Esophagus muscularis mucosa (tissue), 4 donors: ENCODE data around the gene GALM. TPM values are rescaled to one million over a fixed set of nuclear protein-coding genes. Genes with fewer than 3 reads are reported as not detected.
A peak's percentile ranks its signal among the peaks of the same experiment; 100 is the strongest.

Experiments used
- DNase-seq: peaks from one replicate; pipeline ENCODE4 v3.0.0-alpha.2; 2017; ENCODE audit errors: extremely low spot score
- H3K27ac ChIP-seq, 4 donors: fragments of 200-600 bp; sonication (generic); replicated peaks in 1 of 4; 1 replicate in 3 of 4; 2 replicates in 1 of 4; pipeline ENCODE4 v1.5.1; 2016 to 2019; ENCODE audit warnings: mild to moderate bottlenecking in 1 of 4
- H3K27me3 ChIP-seq, 4 donors: fragments of 200-600 bp; sonication (generic); one replicate each; pipeline versions ENCODE4 v1.5.1 to v1.6.0; 2016 to 2019
- H3K36me3 ChIP-seq, 4 donors: fragments of 200-600 bp; sonication (generic); one replicate each; pipeline ENCODE4 v1.5.1; 2016 to 2019
- H3K4me1 ChIP-seq, 4 donors: fragments of 200-600 bp; sonication (generic); one replicate each; pipeline ENCODE4 v1.5.1; 2016 to 2019
- H3K4me3 ChIP-seq, 4 donors: fragments of 200-600 bp; sonication (generic); 1 replicate in 2 of 4; 2 replicates in 2 of 4; pipeline ENCODE4 v1.5.1; 2016 to 2019; ENCODE audit warnings: mild to moderate bottlenecking in 4 of 4, moderate library complexity in 1 of 4
- H3K9me3 ChIP-seq, 4 donors: fragments of 200-600 bp; sonication (generic); 1 replicate in 3 of 4; 2 replicates in 1 of 4; pipeline ENCODE4 v1.5.1; 2016 to 2019
- EP300 ChIP-seq: sonication (generic); formaldehyde crosslinking; IDR thresholded peaks from one replicate; pipeline ENCODE4 v1.6.1; 2017; ENCODE audit warnings: antibody characterized with exemption
- POLR2A ChIP-seq: fragments of 450-650 bp; IDR thresholded peaks from one replicate; pipeline ENCODE4 v1.6.1; 2017; ENCODE audit warnings: antibody characterized with exemption, moderate library complexity, mild to moderate bottlenecking, low read depth
- POLR2AphosphoS5 ChIP-seq, 2 donors: sonication (generic); formaldehyde crosslinking; IDR thresholded peaks; one replicate each; pipeline ENCODE4 v1.6.1; 2017; ENCODE audit warnings: antibody characterized with exemption in 2 of 2
- WGBS: methylation state at CpG from one replicate; pipeline ENCODE4 v1.1.5; 2018; 5-methylcytosine and 5-hydroxymethylcytosine counted together
- intact Hi-C: fragments of 100-400 bp; cut with DNase I; formaldehyde crosslinking; loops from one replicate; pipeline ENCODE4 v1.15.1; 2023
- total RNA-seq, 4 donors: library from RNA; depleted of rRNA; stranded (reverse); fragments of >200 nt; gene quantifications; one replicate each; pipeline versions ENCODE4 v1.1.0 to v1.2.1, GENCODE V29; 2016
- TF ChIP-seq, protein P1 (sequence below), 3 experiments: fragments of 200-600 bp in 2 of 3; fragments of 450-650 bp in 1 of 3; sonication (generic) in 2 of 3; IDR thresholded peaks; one replicate each; pipeline ENCODE4 v1.5.1; 2017 to 2019; ENCODE audit warnings: antibody characterized with exemption in 3 of 3, mild to moderate bottlenecking in 2 of 3, moderate library complexity in 1 of 3

GALM gene
- total RNA-seq, 4 donors from 2014 or later = 8.3 to 14.6 (median 11.6) TPM

GRCh38 chr2:38740851-38741731 is 75.2 kb downstream of the GALM start:
- Histone ChIP-seq H3K9me3 (no peaks in the 10 kb centered on the region), H3K4me3 (peak overlapping the region in 1 of 4 donors; percentile 14), H3K4me1 (peaks cover 22 to 68% (median 66%) of the 10 kb centered on the region in 4 donors), H3K27ac (peak overlapping the region; percentile 69 to 75 (median 70)), H3K27me3 (no peaks in the 10 kb centered on the region), H3K36me3 (peaks cover 16 to 61% (median 35%) of the 10 kb centered on the region in 4 donors)
- intact Hi-C loops = loop anchor here (5.0 kb wide), 2 partner anchors 159 to 204 kb away; no protein-coding TSS in a partner anchor
- TF ChIP-seq POLR2AphosphoS5 (IDR thresholded peaks at IDR 0.05) = no peak
- TF ChIP-seq EP300 = no peak
- TF ChIP-seq, protein P1, sequence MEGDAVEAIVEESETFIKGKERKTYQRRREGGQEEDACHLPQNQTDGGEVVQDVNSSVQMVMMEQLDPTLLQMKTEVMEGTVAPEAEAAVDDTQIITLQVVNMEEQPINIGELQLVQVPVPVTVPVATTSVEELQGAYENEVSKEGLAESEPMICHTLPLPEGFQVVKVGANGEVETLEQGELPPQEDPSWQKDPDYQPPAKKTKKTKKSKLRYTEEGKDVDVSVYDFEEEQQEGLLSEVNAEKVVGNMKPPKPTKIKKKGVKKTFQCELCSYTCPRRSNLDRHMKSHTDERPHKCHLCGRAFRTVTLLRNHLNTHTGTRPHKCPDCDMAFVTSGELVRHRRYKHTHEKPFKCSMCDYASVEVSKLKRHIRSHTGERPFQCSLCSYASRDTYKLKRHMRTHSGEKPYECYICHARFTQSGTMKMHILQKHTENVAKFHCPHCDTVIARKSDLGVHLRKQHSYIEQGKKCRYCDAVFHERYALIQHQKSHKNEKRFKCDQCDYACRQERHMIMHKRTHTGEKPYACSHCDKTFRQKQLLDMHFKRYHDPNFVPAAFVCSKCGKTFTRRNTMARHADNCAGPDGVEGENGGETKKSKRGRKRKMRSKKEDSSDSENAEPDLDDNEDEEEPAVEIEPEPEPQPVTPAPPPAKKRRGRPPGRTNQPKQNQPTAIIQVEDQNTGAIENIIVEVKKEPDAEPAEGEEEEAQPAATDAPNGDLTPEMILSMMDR (IDR thresholded peaks at IDR 0.05) = peak; percentile 62 to 72 (median 66)
- TF ChIP-seq POLR2A = no peak
- 42% methylated on average over 11 of the region's 11 CpGs for WGBS
- no peak for DNase-seq

DNA sequence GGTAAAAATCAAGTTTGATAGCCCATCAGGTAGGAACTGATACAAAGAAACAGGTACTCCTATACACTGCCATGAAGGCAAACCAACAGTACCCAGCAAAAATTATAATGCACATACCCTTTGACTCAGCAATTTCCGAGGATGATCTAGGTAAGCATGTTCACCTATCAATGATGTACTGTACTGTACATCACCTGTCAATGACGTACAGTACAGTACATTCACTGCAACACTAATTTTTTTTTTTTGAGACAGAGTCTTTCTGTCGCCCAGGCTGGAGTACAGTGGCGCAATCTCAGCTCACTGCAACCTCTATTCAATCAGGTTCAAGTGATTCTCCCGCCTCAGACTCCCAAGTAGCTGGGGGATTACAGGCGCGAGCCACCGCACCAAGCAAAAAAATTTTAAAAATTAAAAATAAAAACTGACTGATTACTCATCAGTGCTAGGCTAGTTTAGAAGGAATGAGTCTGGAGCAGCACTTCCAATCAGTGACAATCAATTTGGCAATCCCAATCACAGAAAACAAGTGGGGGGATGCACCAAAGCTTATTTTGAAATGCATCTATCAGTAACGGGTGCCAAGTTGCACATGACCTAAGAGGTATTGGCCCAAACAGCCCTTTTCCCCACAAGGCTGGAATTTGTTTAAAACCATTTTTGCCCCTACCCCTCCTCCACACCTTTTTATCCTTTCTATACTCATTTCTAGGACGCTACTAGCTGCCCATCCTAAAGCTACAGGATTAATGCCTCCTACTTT is 77.1 kb downstream of the GALM start:
- intact Hi-C loops = loop anchor here (5.0 kb wide), 2 partner anchors 161 to 206 kb away; no protein-coding TSS in a partner anchor
- DNase-seq = no peak
- Histone ChIP-seq H3K27ac (peak overlapping the region in 3 of 4 donors; percentile 4 to 48 (median 28)), H3K4me1 (peaks cover 41 to 68% (median 66%) of the 10 kb centered on the region in 4 donors), H3K4me3 (no peak overlapping the region), H3K36me3 (peaks cover 33 to 73% (median 51%) of the 10 kb centered on the region in 4 donors), H3K9me3 (no peaks in the 10 kb centered on the region), H3K27me3 (no peaks in the 10 kb centered on the region)
- 71% methylated on average over 10 of the region's 10 CpGs for WGBS
- TF ChIP-seq EP300 = no peak

GRCh38 chr2:38743672-38744398 is 77.9 kb downstream of the GALM start:
- intact Hi-C loops = loop anchor here (5.0 kb wide), 2 partner anchors 162 to 207 kb away; no protein-coding TSS in a partner anchor
- Histone ChIP-seq H3K4me1 (peaks cover 48 to 71% (median 68%) of the 10 kb centered on the region in 4 donors), H3K36me3 (peaks cover 42 to 78% (median 60%) of the 10 kb centered on the region in 4 donors), H3K4me3 (no peak overlapping the region), H3K27me3 (no peaks in the 10 kb centered on the region), H3K27ac (peak overlapping the region in 3 of 4 donors; percentile 4 to 48 (median 28)), H3K9me3 (no peaks in the 10 kb centered on the region)
- TF ChIP-seq EP300 (no peak), POLR2AphosphoS5 (IDR thresholded peaks at IDR 0.05) (no peak), POLR2A (no peak)
- TF ChIP-seq, protein P1 (IDR thresholded peaks at IDR 0.05) = no peak
- WGBS = 84% methylated on average over 3 of the region's 3 CpGs
- no peak for DNase-seq

DNA sequence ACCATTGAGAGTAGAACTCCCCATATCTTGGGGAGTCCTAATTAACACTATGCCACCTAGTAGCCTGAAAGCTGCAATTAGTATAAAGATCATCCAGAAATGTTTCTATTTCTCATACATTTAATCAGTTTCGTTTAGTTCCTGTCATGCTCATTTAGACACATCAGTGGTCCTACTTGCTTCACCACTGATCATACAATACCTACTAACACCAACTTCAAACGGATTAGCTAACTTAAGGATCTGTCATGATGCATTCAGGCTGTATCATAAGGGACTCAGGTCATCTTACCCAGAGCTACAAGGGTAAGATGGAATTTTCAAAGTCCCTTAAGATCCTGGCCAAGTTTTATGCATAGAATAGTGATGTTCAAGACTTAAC is 78.5 kb downstream of the GALM start:
- TF ChIP-seq POLR2AphosphoS5 (IDR thresholded peaks at IDR 0.05) = no peak
- TF ChIP-seq, protein P1 (IDR thresholded peaks at IDR 0.05) = no peak
- no peak for TF ChIP-seq POLR2A
- TF ChIP-seq EP300 = no peak
- H3K27me3 ChIP-seq = no peaks in the 10 kb centered on the region
- intact Hi-C loops = loop anchor here (5.0 kb wide), 2 partner anchors 162 to 207 kb away; no protein-coding TSS in a partner anchor
- DNase-seq = no peak
- H3K4me3 ChIP-seq = no peak overlapping the region
- H3K9me3 ChIP-seq = no peaks in the 10 kb centered on the region
- peak overlapping the region in 1 of 4 donors; percentile 29 for H3K27ac ChIP-seq
- peaks cover 46 to 82% (median 65%) of the 10 kb centered on the region in 4 donors for H3K36me3 ChIP-seq
- WGBS = 32% methylated on average over 2 of the region's 2 CpGs
- peaks cover 53 to 76% (median 73%) of the 10 kb centered on the region in 4 donors for H3K4me1 ChIP-seq
